Gastroesophageal sphincter (tissue), 3 donors: ENCODE measurements around the gene AXIN2.

Source experiments
- POLR2AphosphoS5 ChIP-seq: sonication (generic); formaldehyde crosslinking; IDR thresholded peaks from one replicate; pipeline ENCODE4 v1.6.1; 2017; ENCODE audit warnings: antibody characterized with exemption
- TF ChIP-seq, protein P1 (sequence below), 4 experiments: fragments of 200-600 bp in 2 of 4; fragments of 450-650 bp in 2 of 4; sonication (generic) in 1 of 4; IDR thresholded peaks; one replicate each; pipeline ENCODE4 v1.5.1; 2017 to 2019; ENCODE audit warnings: antibody characterized with exemption in 4 of 4, mild to moderate bottlenecking in 2 of 4, moderate library complexity in 2 of 4

DNA sequence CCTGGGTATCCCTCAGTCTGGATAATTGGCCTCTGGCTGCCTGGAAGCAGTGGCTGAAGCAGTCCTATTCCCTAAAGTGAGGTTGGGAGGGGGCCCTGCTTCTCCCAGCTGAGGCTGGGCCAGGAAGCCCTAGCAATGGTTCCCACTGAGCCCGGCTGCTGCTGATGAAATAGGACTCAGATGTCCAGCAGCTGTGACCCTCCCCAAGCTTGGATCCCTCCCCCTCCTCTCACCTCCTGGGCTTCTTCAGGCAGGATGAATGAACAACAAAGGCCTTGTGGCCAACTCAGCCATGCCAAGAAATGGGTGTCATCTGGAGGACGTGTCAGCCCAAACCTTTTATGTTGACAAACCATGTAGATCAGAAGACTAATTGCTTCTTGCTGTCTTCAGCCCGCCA is 42.0 kb downstream of the AXIN2 start:
- TF ChIP-seq POLR2AphosphoS5 = no peak
- TF ChIP-seq, protein P1, sequence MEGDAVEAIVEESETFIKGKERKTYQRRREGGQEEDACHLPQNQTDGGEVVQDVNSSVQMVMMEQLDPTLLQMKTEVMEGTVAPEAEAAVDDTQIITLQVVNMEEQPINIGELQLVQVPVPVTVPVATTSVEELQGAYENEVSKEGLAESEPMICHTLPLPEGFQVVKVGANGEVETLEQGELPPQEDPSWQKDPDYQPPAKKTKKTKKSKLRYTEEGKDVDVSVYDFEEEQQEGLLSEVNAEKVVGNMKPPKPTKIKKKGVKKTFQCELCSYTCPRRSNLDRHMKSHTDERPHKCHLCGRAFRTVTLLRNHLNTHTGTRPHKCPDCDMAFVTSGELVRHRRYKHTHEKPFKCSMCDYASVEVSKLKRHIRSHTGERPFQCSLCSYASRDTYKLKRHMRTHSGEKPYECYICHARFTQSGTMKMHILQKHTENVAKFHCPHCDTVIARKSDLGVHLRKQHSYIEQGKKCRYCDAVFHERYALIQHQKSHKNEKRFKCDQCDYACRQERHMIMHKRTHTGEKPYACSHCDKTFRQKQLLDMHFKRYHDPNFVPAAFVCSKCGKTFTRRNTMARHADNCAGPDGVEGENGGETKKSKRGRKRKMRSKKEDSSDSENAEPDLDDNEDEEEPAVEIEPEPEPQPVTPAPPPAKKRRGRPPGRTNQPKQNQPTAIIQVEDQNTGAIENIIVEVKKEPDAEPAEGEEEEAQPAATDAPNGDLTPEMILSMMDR (IDR thresholded peaks at IDR 0.05) = no peak
